C4-2B (cell line): ENCODE measurements around the gene UBALD1.

ENCODE experiments used
- CTCF ChIP-seq: fragments of 450-650 bp; conservative IDR thresholded peaks from 2 replicates; pipeline ENCODE4 v1.5.1; 2017; ENCODE audit warnings: mild to moderate bottlenecking
- ZFX ChIP-seq: fragments of 450-650 bp; IDR thresholded peaks from 2 replicates; pipeline ENCODE4 v1.6.1; 2017

GRCh38 chr16:4661661-4662060 is 47.0 kb upstream of the UBALD1 start:
- TF ChIP-seq CTCF = no peak
- TF ChIP-seq ZFX = no peak
